ENCODE measurements around the gene TMEM184A. TPM values are rescaled to one million over a fixed set of nuclear protein-coding genes. Genes with fewer than 3 reads are reported as not detected.

TMEM184A gene
- total and polyA plus RNA-seq, 2 experiments from 2014 or later = 0.18 to 0.66 TPM

GRCh38 chr7:1546909-1547776 is 8.9 kb downstream of the TMEM184A start:
- ATAC-seq = no peak

GRCh38 chr7:1546274-1546908 is 9.6 kb downstream of the TMEM184A start:
- no peaks in the 10 kb centered on the region for H4K20me1 ChIP-seq (replicated peaks; ENCODE audit: insufficient read depth)
- Mint-ChIP-seq H3K9me3 (no peaks in the 10 kb centered on the region), H3K27me3 (ENCODE audit: insufficient read depth, low read depth, poor library complexity) (peaks cover 1% of the 10 kb centered on the region), H3K27ac (no peak overlapping the region), H3K4me1 (peaks cover 2% of the 10 kb centered on the region; the same call in 1 of the 3 replicates), H3K36me3 (ENCODE audit: low read depth) (no peaks in the 10 kb centered on the region), H3K4me3 (no peak overlapping the region)
- H3K36me3 ChIP-seq (ENCODE audit: insufficient read depth) = no peaks in the 10 kb centered on the region
- DNase-seq (ENCODE audit: low spot score) (no peak), ATAC-seq (no peak)
- no peaks in the 10 kb centered on the region for H3F3A ChIP-seq (replicated peaks; ENCODE audit: low read depth)
- no peaks in the 10 kb centered on the region for H3K4me1 ChIP-seq (ENCODE audit: insufficient read depth)
- H3K4me3 ChIP-seq = no peak overlapping the region
- no peaks in the 10 kb centered on the region for H3K27me3 ChIP-seq (ENCODE audit: insufficient read depth)
- H3K9me2 ChIP-seq (ENCODE audit: insufficient read depth) = no peaks in the 10 kb centered on the region
- H3K4me2 ChIP-seq = no peak overlapping the region
- no peak overlapping the region for H2AFZ ChIP-seq
- H3K79me2 ChIP-seq (replicated peaks; ENCODE audit: insufficient read depth) = no peaks in the 10 kb centered on the region
- H3K27ac ChIP-seq (ENCODE audit: low read depth) = no peak overlapping the region
- TF ChIP-seq STAT1 (IDR thresholded peaks at IDR 0.05; ENCODE audit: unreplicated experiment) = no peak
- no peak for TF ChIP-seq ZNF331 (CRISPR knock-in tag; IDR thresholded peaks at IDR 0.05; ENCODE audit: low read depth)
- TF ChIP-seq POLR2AphosphoS5 (IDR thresholded peaks at IDR 0.05; ENCODE audit: low read depth) = no peak
- no peak for TF ChIP-seq EZH2phosphoT487 (IDR thresholded peaks at IDR 0.05; ENCODE audit: unreplicated experiment)
- no peak for TF ChIP-seq CTCF (conservative IDR thresholded peaks at IDR 0.05; ENCODE audit: low read depth in 2 of 2)
- no peak for TF ChIP-seq EZH2 (IDR thresholded peaks at IDR 0.05; ENCODE audit: low read depth, unreplicated experiment)
- TF ChIP-seq CREB1 (CRISPR knock-in tag; IDR thresholded peaks at IDR 0.05; ENCODE audit: low read depth) = no peak
- no peak for TF ChIP-seq REST (IDR thresholded peaks at IDR 0.05; ENCODE audit: unreplicated experiment)

More at GRCh38 chr7:1546909-1547776, 8.9 kb downstream of the TMEM184A start:
- no peaks in the 10 kb centered on the region for H3K27me3 ChIP-seq (ENCODE audit: insufficient read depth)
- no peaks in the 10 kb centered on the region for H3F3A ChIP-seq (replicated peaks; ENCODE audit: low read depth)
- H4K20me1 ChIP-seq (replicated peaks; ENCODE audit: insufficient read depth) = no peaks in the 10 kb centered on the region
- TF ChIP-seq CREB1 (CRISPR knock-in tag; IDR thresholded peaks at IDR 0.05; ENCODE audit: low read depth) = no peak
- no peak for TF ChIP-seq ZNF331 (CRISPR knock-in tag; IDR thresholded peaks at IDR 0.05; ENCODE audit: low read depth)
- TF ChIP-seq NANOG (IDR thresholded peaks at IDR 0.05; ENCODE audit: borderline replicate concordance) = no peak
- TF ChIP-seq STAT1 (IDR thresholded peaks at IDR 0.05; ENCODE audit: unreplicated experiment) = no peak
- no peak for TF ChIP-seq CTCF (conservative IDR thresholded peaks at IDR 0.05; ENCODE audit: low read depth in 2 of 2)
- H3K4me3 Mint-ChIP-seq = no peak overlapping the region
- H3K4me3 ChIP-seq = no peak overlapping the region
- H3K27ac ChIP-seq (ENCODE audit: low read depth) = no peak overlapping the region
- no peaks in the 10 kb centered on the region for H3K36me3 Mint-ChIP-seq (ENCODE audit: low read depth)
- no peaks in the 10 kb centered on the region for H3K9me3 Mint-ChIP-seq
- H3K79me2 ChIP-seq (replicated peaks; ENCODE audit: insufficient read depth) = no peaks in the 10 kb centered on the region
- H3K4me1 ChIP-seq (ENCODE audit: insufficient read depth) = no peaks in the 10 kb centered on the region
- no peak for DNase-seq (ENCODE audit: low spot score)
- no peak overlapping the region for H3K27ac Mint-ChIP-seq
- no peak overlapping the region for H3K4me2 ChIP-seq
- H3K27me3 Mint-ChIP-seq (ENCODE audit: insufficient read depth, low read depth, poor library complexity) = peaks cover 1% of the 10 kb centered on the region
- no peaks in the 10 kb centered on the region for H3K9me2 ChIP-seq (ENCODE audit: insufficient read depth)
- H2AFZ ChIP-seq = no peak overlapping the region
- H3K4me1 Mint-ChIP-seq = peaks cover 2% of the 10 kb centered on the region; the same call in 1 of the 3 replicates
- H3K36me3 ChIP-seq (ENCODE audit: insufficient read depth) = no peaks in the 10 kb centered on the region
